Hepatocyte (in vitro differentiated cells): Measurements from ENCODE around the gene GRID2. TPM values are rescaled to one million over a fixed set of nuclear protein-coding genes. Genes with fewer than 3 reads are reported as not detected.
"Not testable (repeated sequence)": the region's sequence is repeated elsewhere in the genome, so short reads cannot be mapped to it uniquely, and the experiment has no call there.

Source experiments
- DNase-seq: peaks from one replicate; pipeline ENCODE4 v3.0.0-alpha.2; 2016; ENCODE audit warnings: low spot score
- H2AFZ ChIP-seq: fragments of 200-600 bp; sonication (generic); 2 replicates; pipeline ENCODE4 v1.6.0; 2016; ENCODE audit warnings: antibody characterized with exemption, mild to moderate bottlenecking
- H3K27ac ChIP-seq: fragments of 200-600 bp; sonication (generic); 2 replicates; pipeline ENCODE4 v1.5.1; 2016; ENCODE audit warnings: mild to moderate bottlenecking
- H3K27me3 ChIP-seq: fragments of 200-600 bp; sonication (generic); 2 replicates; pipeline ENCODE4 v1.6.1; 2016
- H3K36me3 ChIP-seq: fragments of 200-600 bp; sonication (generic); replicated peaks from 2 replicates; pipeline ENCODE4 v1.5.1; 2016; ENCODE audit warnings: low read depth; ENCODE audit not compliant: insufficient read depth
- H3K4me1 ChIP-seq: fragments of 200-600 bp; sonication (generic); 2 replicates; pipeline ENCODE4 v1.5.1; 2016; ENCODE audit warnings: mild to moderate bottlenecking, moderate library complexity; ENCODE audit not compliant: insufficient read depth
- H3K4me2 ChIP-seq: fragments of 200-600 bp; sonication (generic); 2 replicates; pipeline ENCODE4 v1.6.0; 2016
- H3K4me3 ChIP-seq: fragments of 200-600 bp; sonication (generic); 2 replicates; pipeline ENCODE4 v1.5.1; 2016; ENCODE audit warnings: mild to moderate bottlenecking
- H3K79me2 ChIP-seq: fragments of 200-600 bp; sonication (generic); 2 replicates; pipeline ENCODE4 v1.6.0; 2017; ENCODE audit warnings: mild to moderate bottlenecking
- H3K9me2 ChIP-seq: fragments of 200-600 bp; sonication (generic); replicated peaks from 2 replicates; pipeline ENCODE4 v1.6.0; 2017; ENCODE audit warnings: mild to moderate bottlenecking; ENCODE audit not compliant: insufficient read depth
- H3K9me3 ChIP-seq: fragments of 200-600 bp; sonication (generic); 2 replicates; pipeline ENCODE4 v1.5.1; 2016; ENCODE audit warnings: low read depth, mild to moderate bottlenecking
- H4K20me1 ChIP-seq: fragments of 200-600 bp; sonication (generic); 2 replicates; pipeline ENCODE4 v1.6.0; 2016; ENCODE audit warnings: mild to moderate bottlenecking; ENCODE audit not compliant: insufficient read depth, poor library complexity, severe bottlenecking
- EZH2 ChIP-seq: fragments of 200-600 bp; sonication (generic); IDR thresholded peaks from 2 replicates; pipeline ENCODE4 v1.6.1; 2016; ENCODE audit warnings: antibody characterized with exemption, mild to moderate bottlenecking, borderline replicate concordance
- EZH2phosphoT487 ChIP-seq: fragments of 200-600 bp; sonication (generic); IDR thresholded peaks from one replicate; pipeline ENCODE4 v1.6.1; 2018; ENCODE audit warnings: antibody characterized with exemption, mild to moderate bottlenecking, low read depth, moderate library complexity; ENCODE audit not compliant: unreplicated experiment, severe bottlenecking
- whole genome bisulfite sequencing: methylation state at CpG from one replicate; pipeline ENCODE4 v1.1.6; 2016; ENCODE audit warnings: low lambda C conversion rate; ENCODE audit errors: missing lambda C conversion rate; 5-methylcytosine and 5-hydroxymethylcytosine counted together
- polyA plus RNA-seq: library from polyadenylated mRNA; unstranded; fragments of >200 nt; fragmentation: Nextera tagmentation; extraction: Ambion mirVana; gene quantifications from 2 replicates; pipeline ENCODE4 v1.2.1, GENCODE V29; 2016
- total RNA-seq: library from RNA; depleted of rRNA; stranded (reverse); fragments of >200 nt; gene quantifications from 2 replicates; pipeline ENCODE4 v1.2.3, GENCODE V29; 2014
- TF ChIP-seq, protein P1 (sequence below): fragments of 200-600 bp; sonication (generic); IDR thresholded peaks from 2 replicates; pipeline ENCODE4 v1.5.1; 2016; ENCODE audit warnings: antibody characterized with exemption, mild to moderate bottlenecking; ENCODE audit not compliant: poor library complexity

The GRID2 gene
- total and polyA plus RNA-seq, 2 experiments from 2014 or later: 0.53 to 3.5 TPM

DNA sequence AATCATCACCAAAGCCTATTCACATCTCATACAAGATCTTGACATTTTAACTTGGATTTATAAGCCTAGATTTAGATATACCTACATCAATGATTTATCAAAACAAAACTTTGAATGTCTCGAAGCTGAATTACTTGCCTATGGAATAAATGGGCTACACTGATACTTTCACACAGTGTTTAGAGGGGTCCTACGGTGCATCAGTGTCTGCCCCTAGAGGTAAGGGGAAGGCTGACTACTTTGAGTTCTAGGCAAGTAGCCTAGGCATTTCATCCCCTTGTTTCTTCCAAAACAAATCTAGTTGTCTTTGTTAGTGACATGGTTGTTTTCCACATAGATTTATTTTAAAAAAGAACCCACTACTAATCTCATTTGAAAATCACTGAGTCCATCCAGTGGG is 1366.7 kb downstream of the GRID2 start:
- no peak overlapping the region for H2AFZ ChIP-seq
- DNase-seq: no peak
- H3K9me3 ChIP-seq: no peaks in the 10 kb centered on the region
- no peak overlapping the region for H3K27ac ChIP-seq
- no peak overlapping the region for H3K4me3 ChIP-seq
- no peaks in the 10 kb centered on the region for H3K27me3 ChIP-seq
- 90% methylated on average over 2 of the region's 2 CpGs for WGBS
- no peaks in the 10 kb centered on the region for H3K4me1 ChIP-seq
- H3K4me2 ChIP-seq: no peak overlapping the region
- no peaks in the 10 kb centered on the region for H3K79me2 ChIP-seq
- no peaks in the 10 kb centered on the region for H3K36me3 ChIP-seq
- no peaks in the 10 kb centered on the region for H3K9me2 ChIP-seq
- TF ChIP-seq EZH2 (no peak), EZH2phosphoT487 (no peak)
- TF ChIP-seq, protein P1, sequence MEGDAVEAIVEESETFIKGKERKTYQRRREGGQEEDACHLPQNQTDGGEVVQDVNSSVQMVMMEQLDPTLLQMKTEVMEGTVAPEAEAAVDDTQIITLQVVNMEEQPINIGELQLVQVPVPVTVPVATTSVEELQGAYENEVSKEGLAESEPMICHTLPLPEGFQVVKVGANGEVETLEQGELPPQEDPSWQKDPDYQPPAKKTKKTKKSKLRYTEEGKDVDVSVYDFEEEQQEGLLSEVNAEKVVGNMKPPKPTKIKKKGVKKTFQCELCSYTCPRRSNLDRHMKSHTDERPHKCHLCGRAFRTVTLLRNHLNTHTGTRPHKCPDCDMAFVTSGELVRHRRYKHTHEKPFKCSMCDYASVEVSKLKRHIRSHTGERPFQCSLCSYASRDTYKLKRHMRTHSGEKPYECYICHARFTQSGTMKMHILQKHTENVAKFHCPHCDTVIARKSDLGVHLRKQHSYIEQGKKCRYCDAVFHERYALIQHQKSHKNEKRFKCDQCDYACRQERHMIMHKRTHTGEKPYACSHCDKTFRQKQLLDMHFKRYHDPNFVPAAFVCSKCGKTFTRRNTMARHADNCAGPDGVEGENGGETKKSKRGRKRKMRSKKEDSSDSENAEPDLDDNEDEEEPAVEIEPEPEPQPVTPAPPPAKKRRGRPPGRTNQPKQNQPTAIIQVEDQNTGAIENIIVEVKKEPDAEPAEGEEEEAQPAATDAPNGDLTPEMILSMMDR: no peak
- no peaks in the 10 kb centered on the region for H4K20me1 ChIP-seq

DNA sequence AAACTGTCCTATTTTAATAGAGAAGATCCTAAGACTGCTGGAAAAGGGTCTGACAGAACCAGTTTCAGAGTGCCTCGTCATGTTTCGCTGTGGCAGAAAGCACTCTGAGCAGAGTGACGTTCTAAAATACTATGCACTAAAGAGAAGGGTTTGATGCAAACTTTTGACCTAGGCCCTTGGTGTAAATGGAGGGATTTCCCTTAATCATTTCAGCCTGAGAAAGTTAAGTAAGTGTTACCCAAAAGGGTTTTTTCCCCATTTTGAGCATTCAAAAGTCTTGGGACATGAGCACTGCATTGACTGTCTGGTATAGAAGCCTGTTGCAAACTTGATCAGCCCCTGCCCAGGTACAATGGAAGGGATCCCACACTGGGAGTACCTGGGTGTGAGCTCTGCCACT is 1367.3 kb downstream of the GRID2 start:
- Histone ChIP-seq H3K27ac (no peak overlapping the region), H3K4me3 (no peak overlapping the region), H4K20me1 (no peaks in the 10 kb centered on the region), H3K79me2 (no peaks in the 10 kb centered on the region), H3K36me3 (no peaks in the 10 kb centered on the region), H2AFZ (no peak overlapping the region), H3K9me3 (no peaks in the 10 kb centered on the region), H3K9me2 (no peaks in the 10 kb centered on the region), H3K4me2 (no peak overlapping the region), H3K27me3 (no peaks in the 10 kb centered on the region), H3K4me1 (no peaks in the 10 kb centered on the region)
- WGBS: 94% methylated on average over 3 of the region's 3 CpGs
- no peak for DNase-seq
- TF ChIP-seq EZH2phosphoT487: no peak
- TF ChIP-seq, protein P1: no peak
- no peak for TF ChIP-seq EZH2

- DNase-seq, H3K27me3 ChIP-seq: not testable (repeated sequence)
Measured at GRCh38 chr4:93676937-93677336, 1373.2 kb downstream of the GRID2 start.

GRCh38 chr4:93684571-93684970 is 1380.8 kb downstream of the GRID2 start:
- Histone ChIP-seq H4K20me1 (no peaks in the 10 kb centered on the region), H3K79me2 (no peaks in the 10 kb centered on the region), H3K4me1 (no peaks in the 10 kb centered on the region), H3K4me3 (no peak overlapping the region), H3K4me2 (no peak overlapping the region), H3K27me3 (no peaks in the 10 kb centered on the region), H2AFZ (no peak overlapping the region), H3K36me3 (no peaks in the 10 kb centered on the region), H3K9me2 (no peaks in the 10 kb centered on the region), H3K9me3 (no peaks in the 10 kb centered on the region), H3K27ac (no peak overlapping the region)
- no peak for DNase-seq
- WGBS: 54% methylated on average over 3 of the region's 3 CpGs
- TF ChIP-seq EZH2phosphoT487: no peak

More at GRCh38 chr4:93676937-93677336, 1373.2 kb downstream of the GRID2 start:
- H3K9me2 ChIP-seq, H3K79me2 ChIP-seq, H3K4me1 ChIP-seq, H2AFZ ChIP-seq, H4K20me1 ChIP-seq, H3K27ac ChIP-seq, H3K4me2 ChIP-seq, H3K4me3 ChIP-seq, H3K9me3 ChIP-seq, H3K36me3 ChIP-seq: not testable (repeated sequence)
- 92% methylated on average over 16 of the region's 16 CpGs for WGBS

DNA sequence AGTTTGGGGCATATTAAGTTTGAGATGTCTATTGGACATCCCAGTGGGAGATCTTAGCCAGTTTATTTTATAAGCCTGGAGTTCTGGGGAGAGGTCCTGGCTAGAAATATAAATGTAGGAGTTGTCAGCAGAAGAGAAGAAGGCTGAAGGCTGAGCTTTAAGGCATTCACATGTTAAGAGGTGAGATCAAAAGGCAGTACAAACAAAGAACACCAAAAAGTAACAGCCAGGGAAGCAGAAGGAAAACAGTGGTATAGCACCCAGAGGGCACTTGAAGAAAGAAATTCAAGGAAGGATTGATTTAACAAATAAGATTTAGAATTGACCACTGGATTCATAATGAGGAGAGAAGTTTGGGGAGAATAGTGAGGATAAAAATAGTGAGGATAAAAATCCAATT is 1383.5 kb downstream of the GRID2 start:
- Histone ChIP-seq H4K20me1 (no peaks in the 10 kb centered on the region), H3K79me2 (no peaks in the 10 kb centered on the region), H3K27ac (no peak overlapping the region), H3K27me3 (no peaks in the 10 kb centered on the region), H2AFZ (no peak overlapping the region), H3K4me2 (no peak overlapping the region), H3K4me1 (no peaks in the 10 kb centered on the region), H3K4me3 (no peak overlapping the region), H3K36me3 (no peaks in the 10 kb centered on the region), H3K9me2 (no peaks in the 10 kb centered on the region), H3K9me3 (no peaks in the 10 kb centered on the region)
- no peak for DNase-seq
- TF ChIP-seq EZH2 (no peak), EZH2phosphoT487 (no peak)
- TF ChIP-seq, protein P1: no peak
